ENCODE measurements around the gene SELL.

- TF ChIP-seq POLR2A (IDR thresholded peaks at IDR 0.05): no peak
- TF ChIP-seq, protein P1, sequence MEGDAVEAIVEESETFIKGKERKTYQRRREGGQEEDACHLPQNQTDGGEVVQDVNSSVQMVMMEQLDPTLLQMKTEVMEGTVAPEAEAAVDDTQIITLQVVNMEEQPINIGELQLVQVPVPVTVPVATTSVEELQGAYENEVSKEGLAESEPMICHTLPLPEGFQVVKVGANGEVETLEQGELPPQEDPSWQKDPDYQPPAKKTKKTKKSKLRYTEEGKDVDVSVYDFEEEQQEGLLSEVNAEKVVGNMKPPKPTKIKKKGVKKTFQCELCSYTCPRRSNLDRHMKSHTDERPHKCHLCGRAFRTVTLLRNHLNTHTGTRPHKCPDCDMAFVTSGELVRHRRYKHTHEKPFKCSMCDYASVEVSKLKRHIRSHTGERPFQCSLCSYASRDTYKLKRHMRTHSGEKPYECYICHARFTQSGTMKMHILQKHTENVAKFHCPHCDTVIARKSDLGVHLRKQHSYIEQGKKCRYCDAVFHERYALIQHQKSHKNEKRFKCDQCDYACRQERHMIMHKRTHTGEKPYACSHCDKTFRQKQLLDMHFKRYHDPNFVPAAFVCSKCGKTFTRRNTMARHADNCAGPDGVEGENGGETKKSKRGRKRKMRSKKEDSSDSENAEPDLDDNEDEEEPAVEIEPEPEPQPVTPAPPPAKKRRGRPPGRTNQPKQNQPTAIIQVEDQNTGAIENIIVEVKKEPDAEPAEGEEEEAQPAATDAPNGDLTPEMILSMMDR (IDR thresholded peaks at IDR 0.05): no peak
Observed at GRCh38 chr1:169679692-169680091, 31.7 kb downstream of the SELL start.
